ENCODE data around the gene TGM2.

The TGM2 gene

GRCh38 chr20:38161412-38161774, 3.7 kb downstream of the TGM2 start:
- Histone ChIP-seq H3K36me3 (replicated peaks; ENCODE audit: insufficient read depth, low read length) (no peaks in the 10 kb centered on the region), H3K4me3 (ENCODE audit: low read length) (no peak overlapping the region), H3K79me2 (ENCODE audit: low read length) (no peaks in the 10 kb centered on the region), H3K9me2 (replicated peaks; ENCODE audit: insufficient read depth, low read length) (no peaks in the 10 kb centered on the region), H2AFZ (ENCODE audit: low read length) (no peak overlapping the region), H3K27ac (ENCODE audit: low read length) (no peak overlapping the region), H4K20me1 (ENCODE audit: insufficient read depth, low read length) (no peaks in the 10 kb centered on the region), H3K27me3 (replicated peaks; ENCODE audit: insufficient read depth, low read length) (no peaks in the 10 kb centered on the region), H3F3A (ENCODE audit: insufficient read depth, low read length) (no peaks in the 10 kb centered on the region), H3K9me3 (replicated peaks; ENCODE audit: insufficient read depth, low read length) (no peaks in the 10 kb centered on the region), H3K9ac (ENCODE audit: low read length) (no peak overlapping the region), H3K4me2 (ENCODE audit: low read depth, low read length) (no peak overlapping the region), H3K4me1 (ENCODE audit: low read length) (peaks cover 5% of the 10 kb centered on the region; the same call in 1 of the 2 replicates)
- DNase-seq = no peak
- no peak for TF ChIP-seq EZH2phosphoT487 (IDR thresholded peaks at IDR 0.05; ENCODE audit: low read length)
- TF ChIP-seq EZH2 (optimal IDR thresholded peaks at IDR 0.05; ENCODE audit: low read depth, low read length) = no peak
- TF ChIP-seq CTCF (IDR thresholded peaks at IDR 0.05; ENCODE audit: low read length) = no peak

- H4K20me1 ChIP-seq (ENCODE audit: insufficient read depth, low read length) = no peaks in the 10 kb centered on the region
- DNase-seq = no peak
- no peak overlapping the region for H3K4me3 ChIP-seq (ENCODE audit: low read length)
- no peaks in the 10 kb centered on the region for H3K79me2 ChIP-seq (ENCODE audit: low read length)
- no peak overlapping the region for H2AFZ ChIP-seq (ENCODE audit: low read length)
- H3K36me3 ChIP-seq (replicated peaks; ENCODE audit: insufficient read depth, low read length) = no peaks in the 10 kb centered on the region
- H3K4me1 ChIP-seq (ENCODE audit: low read length) = no peaks in the 10 kb centered on the region
- H3F3A ChIP-seq (ENCODE audit: insufficient read depth, low read length) = no peaks in the 10 kb centered on the region
- no peak overlapping the region for H3K9ac ChIP-seq (ENCODE audit: low read length)
- H3K9me2 ChIP-seq (replicated peaks; ENCODE audit: insufficient read depth, low read length) = no peaks in the 10 kb centered on the region
- no peak overlapping the region for H3K4me2 ChIP-seq (ENCODE audit: low read depth, low read length)
- no peak overlapping the region for H3K27ac ChIP-seq (ENCODE audit: low read length)
- H3K9me3 ChIP-seq (replicated peaks; ENCODE audit: insufficient read depth, low read length) = no peaks in the 10 kb centered on the region
- TF ChIP-seq CTCF (IDR thresholded peaks at IDR 0.05; ENCODE audit: low read length) (no peak), EZH2phosphoT487 (IDR thresholded peaks at IDR 0.05; ENCODE audit: low read length) (no peak), EZH2 (optimal IDR thresholded peaks at IDR 0.05; ENCODE audit: low read depth, low read length) (no peak)
- H3K27me3 ChIP-seq (replicated peaks; ENCODE audit: insufficient read depth, low read length) = no peaks in the 10 kb centered on the region
These were observed 4.9 kb downstream of the TGM2 start for GRCh38 chr20:38159957-38160756.

GRCh38 chr20:38159566-38159956, 5.5 kb downstream of the TGM2 start:
- H3K4me2 ChIP-seq (ENCODE audit: low read depth, low read length) = no peak overlapping the region
- no peak overlapping the region for H2AFZ ChIP-seq (ENCODE audit: low read length)
- no peaks in the 10 kb centered on the region for H3K27me3 ChIP-seq (replicated peaks; ENCODE audit: insufficient read depth, low read length)
- H3K36me3 ChIP-seq (replicated peaks; ENCODE audit: insufficient read depth, low read length) = no peaks in the 10 kb centered on the region
- no peaks in the 10 kb centered on the region for H3K9me3 ChIP-seq (replicated peaks; ENCODE audit: insufficient read depth, low read length)
- no peak for DNase-seq
- no peaks in the 10 kb centered on the region for H3K9me2 ChIP-seq (replicated peaks; ENCODE audit: insufficient read depth, low read length)
- no peaks in the 10 kb centered on the region for H4K20me1 ChIP-seq (ENCODE audit: insufficient read depth, low read length)
- no peak overlapping the region for H3K27ac ChIP-seq (ENCODE audit: low read length)
- H3F3A ChIP-seq (ENCODE audit: insufficient read depth, low read length) = no peaks in the 10 kb centered on the region
- no peak for TF ChIP-seq CTCF (IDR thresholded peaks at IDR 0.05; ENCODE audit: low read length)
- no peak for TF ChIP-seq EZH2phosphoT487 (IDR thresholded peaks at IDR 0.05; ENCODE audit: low read length)
- no peak for TF ChIP-seq EZH2 (optimal IDR thresholded peaks at IDR 0.05; ENCODE audit: low read depth, low read length)
- H3K4me1 ChIP-seq (ENCODE audit: low read length) = no peaks in the 10 kb centered on the region
- no peak overlapping the region for H3K9ac ChIP-seq (ENCODE audit: low read length)
- no peaks in the 10 kb centered on the region for H3K79me2 ChIP-seq (ENCODE audit: low read length)
- no peak overlapping the region for H3K4me3 ChIP-seq (ENCODE audit: low read length)
